Mesendoderm (in vitro differentiated cells): ENCODE results near the gene CAMTA2.
A peak's percentile ranks its signal among the peaks of the same experiment; 100 is the strongest.

Experiments used
- DNase-seq: peaks from one replicate; pipeline ENCODE4 v3.0.0; 2013
- H2AK5ac ChIP-seq: 2 replicates; pipeline ENCODE4 v1.6.1; 2013; ENCODE audit warnings: low read length, inconsistent platforms
- H2BK120ac ChIP-seq: 2 replicates; pipeline ENCODE4 v1.6.1; 2013; ENCODE audit warnings: low read depth, mild to moderate bottlenecking, low read length, moderate library complexity, mixed read lengths
- H2BK15ac ChIP-seq: replicated peaks from 2 replicates; pipeline ENCODE4 v1.6.1; 2013; ENCODE audit warnings: low read depth, mild to moderate bottlenecking, moderate library complexity
- H2BK5ac ChIP-seq: 2 replicates; pipeline ENCODE4 v1.6.1; 2013; ENCODE audit warnings: low read length, inconsistent platforms
- H3K18ac ChIP-seq: 2 replicates; pipeline ENCODE4 v1.6.1; 2013; ENCODE audit warnings: mild to moderate bottlenecking, low read length, mixed read lengths
- H3K23ac ChIP-seq: one replicate; pipeline ENCODE4 v1.6.1; 2013; ENCODE audit warnings: low read length
- H3K27ac ChIP-seq: 2 replicates; pipeline ENCODE4 v1.5.1; 2013; ENCODE audit warnings: low read depth, mild to moderate bottlenecking, inconsistent platforms, low read length, moderate library complexity
- H3K27me3 ChIP-seq: 2 replicates; pipeline ENCODE4 v1.6.1; 2013; ENCODE audit warnings: low read length, control low read depth, mild to moderate bottlenecking, inconsistent platforms; ENCODE audit not compliant: insufficient read depth, poor library complexity
- H3K36me3 ChIP-seq: 2 replicates; pipeline ENCODE4 v1.6.1; 2013; ENCODE audit warnings: low read length, inconsistent platforms; ENCODE audit not compliant: control insufficient read depth, insufficient read depth
- H3K4ac ChIP-seq: one replicate; pipeline ENCODE4 v1.6.1; 2013; ENCODE audit warnings: low read depth, mild to moderate bottlenecking, low read length, moderate library complexity
- H3K4me1 ChIP-seq: 2 replicates; pipeline ENCODE4 v1.6.1; 2013; ENCODE audit warnings: low read depth, low read length, inconsistent platforms; ENCODE audit not compliant: control insufficient read depth
- H3K4me2 ChIP-seq: 2 replicates; pipeline ENCODE4 v1.6.1; 2013; ENCODE audit warnings: low read length
- H3K4me3 ChIP-seq: 2 replicates; pipeline ENCODE4 v1.5.1; 2013; ENCODE audit warnings: mild to moderate bottlenecking, low read length
- H3K56ac ChIP-seq: one replicate; pipeline ENCODE4 v1.6.1; 2013; ENCODE audit warnings: low read length
- H3K79me1 ChIP-seq: 2 replicates; pipeline ENCODE4 v1.6.1; 2013; ENCODE audit warnings: low read length, inconsistent platforms
- H3K79me2 ChIP-seq: 2 replicates; pipeline ENCODE4 v1.6.1; 2013; ENCODE audit warnings: mild to moderate bottlenecking, low read length; ENCODE audit not compliant: control insufficient read depth, insufficient read depth
- H3K9ac ChIP-seq: 2 replicates; pipeline ENCODE4 v1.6.1; 2013; ENCODE audit warnings: low read length, inconsistent platforms
- H4K5ac ChIP-seq: one replicate; pipeline ENCODE4 v1.6.1; 2013; ENCODE audit warnings: low read length
- H4K8ac ChIP-seq: one replicate; pipeline ENCODE4 v1.6.1; 2013; ENCODE audit warnings: low read depth, mild to moderate bottlenecking, control low read depth, low read length, moderate library complexity
- WGBS: extraction: QIAGEN DNeasy Blood & Tissue Kit; methylation state at CpG from one replicate; pipeline ENCODE4 v1.1.7; 2013; ENCODE audit warnings: low lambda C conversion rate, missing lambda C conversion rate; ENCODE audit not compliant: insufficient coverage; ENCODE audit errors: extremely low coverage; 5-methylcytosine and 5-hydroxymethylcytosine counted together

The CAMTA2 gene

DNA sequence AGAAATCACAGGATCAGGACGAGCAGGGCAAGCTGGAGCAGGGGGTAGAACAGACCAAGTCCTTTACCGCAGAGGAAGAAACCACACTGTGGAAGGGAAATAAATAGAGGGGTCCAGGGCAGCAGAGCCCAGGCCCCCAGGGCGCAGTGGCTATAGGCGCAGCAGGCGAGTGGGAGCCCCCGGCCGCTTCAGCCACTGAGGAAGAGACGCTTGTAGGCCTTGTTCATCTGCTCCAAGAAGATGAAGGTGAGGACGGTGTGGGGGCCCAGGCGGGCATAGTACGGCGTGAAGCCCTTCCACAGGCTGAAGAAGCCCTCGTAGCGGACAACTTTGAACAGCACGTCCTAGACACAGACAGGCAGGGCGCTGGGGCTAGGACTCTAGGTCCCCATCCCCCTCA lies 49.9 kb downstream of the CAMTA2 start:
- H3K36me3 ChIP-seq: peaks cover 2% of the 10 kb centered on the region
- no peak overlapping the region for H2AK5ac ChIP-seq
- no peak overlapping the region for H3K56ac ChIP-seq
- peaks cover 27% of the 10 kb centered on the region for H3K79me2 ChIP-seq
- no peak overlapping the region for H3K18ac ChIP-seq
- H3K4me2 ChIP-seq: no peak overlapping the region
- no peak overlapping the region for H3K4me3 ChIP-seq
- no peak overlapping the region for H3K4ac ChIP-seq
- no CpG with 5 or more reads among the region's 16 CpGs for WGBS
- no peak overlapping the region for H2BK120ac ChIP-seq
- H3K27me3 ChIP-seq: no peaks in the 10 kb centered on the region
- DNase-seq: no peak
- H3K79me1 ChIP-seq: peaks cover 15% of the 10 kb centered on the region
- H3K23ac ChIP-seq: no peak overlapping the region
- no peak overlapping the region for H2BK5ac ChIP-seq
- H3K4me1 ChIP-seq: peaks cover 3% of the 10 kb centered on the region
- no peak overlapping the region for H2BK15ac ChIP-seq
- H4K8ac ChIP-seq: no peak overlapping the region
- no peak overlapping the region for H3K27ac ChIP-seq
- no peak overlapping the region for H4K5ac ChIP-seq
- no peak overlapping the region for H3K9ac ChIP-seq

DNA sequence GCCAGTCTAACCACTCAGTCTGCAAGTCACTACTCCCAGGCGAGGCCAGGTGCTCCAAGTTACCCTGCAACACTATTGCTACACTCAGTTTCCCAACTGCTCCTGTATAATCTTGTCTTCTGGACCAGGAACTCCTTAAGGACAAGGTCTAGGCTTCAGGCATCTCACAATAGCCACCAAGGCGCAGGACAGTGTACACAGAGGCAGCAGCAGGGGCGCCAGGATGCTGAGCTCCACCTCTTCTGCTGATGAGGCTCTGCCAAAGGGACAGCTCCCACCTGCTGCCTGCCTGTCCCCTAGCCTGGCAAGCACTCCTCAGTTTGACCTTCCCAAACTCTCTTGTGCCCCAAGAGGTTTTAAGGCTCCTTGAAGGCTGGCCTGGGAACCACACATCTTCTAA lies 51.0 kb downstream of the CAMTA2 start:
- no peak overlapping the region for H3K4me2 ChIP-seq
- no peak overlapping the region for H3K23ac ChIP-seq
- H2BK15ac ChIP-seq: no peak overlapping the region
- no peak overlapping the region for H3K9ac ChIP-seq
- H4K5ac ChIP-seq: no peak overlapping the region
- no peaks in the 10 kb centered on the region for H3K27me3 ChIP-seq
- H3K79me2 ChIP-seq: peaks cover 18% of the 10 kb centered on the region
- no peak overlapping the region for H2BK120ac ChIP-seq
- no peak overlapping the region for H3K27ac ChIP-seq
- no peak overlapping the region for H3K4ac ChIP-seq
- no peak overlapping the region for H3K4me3 ChIP-seq
- no peak for DNase-seq
- H2AK5ac ChIP-seq: no peak overlapping the region
- peaks cover 11% of the 10 kb centered on the region for H3K79me1 ChIP-seq
- peaks cover 3% of the 10 kb centered on the region for H3K4me1 ChIP-seq
- H3K18ac ChIP-seq: no peak overlapping the region
- no peak overlapping the region for H3K56ac ChIP-seq
- H3K36me3 ChIP-seq: no peaks in the 10 kb centered on the region
- H2BK5ac ChIP-seq: no peak overlapping the region
- WGBS: no CpG with 5 or more reads among the region's 3 CpGs
- H4K8ac ChIP-seq: no peak overlapping the region

GRCh38 chr17:4935650-4936049 lies 51.8 kb downstream of the CAMTA2 start:
- no peak overlapping the region for H2AK5ac ChIP-seq
- H3K4me2 ChIP-seq: no peak overlapping the region
- no peak for DNase-seq
- H3K27me3 ChIP-seq: no peaks in the 10 kb centered on the region
- H3K23ac ChIP-seq: no peak overlapping the region
- no peaks in the 10 kb centered on the region for H3K36me3 ChIP-seq
- no peak overlapping the region for H3K56ac ChIP-seq
- H2BK15ac ChIP-seq: no peak overlapping the region
- no peak overlapping the region for H2BK120ac ChIP-seq
- H3K27ac ChIP-seq: no peak overlapping the region
- H2BK5ac ChIP-seq: no peak overlapping the region
- H3K4me3 ChIP-seq: no peak overlapping the region
- no peak overlapping the region for H3K18ac ChIP-seq
- H3K79me1 ChIP-seq: peaks cover 9% of the 10 kb centered on the region
- H3K9ac ChIP-seq: no peak overlapping the region
- no peak overlapping the region for H4K5ac ChIP-seq
- no peak overlapping the region for H3K4ac ChIP-seq
- no peak overlapping the region for H4K8ac ChIP-seq
- peaks cover 10% of the 10 kb centered on the region for H3K79me2 ChIP-seq
- H3K4me1 ChIP-seq: peaks cover 3% of the 10 kb centered on the region

DNA sequence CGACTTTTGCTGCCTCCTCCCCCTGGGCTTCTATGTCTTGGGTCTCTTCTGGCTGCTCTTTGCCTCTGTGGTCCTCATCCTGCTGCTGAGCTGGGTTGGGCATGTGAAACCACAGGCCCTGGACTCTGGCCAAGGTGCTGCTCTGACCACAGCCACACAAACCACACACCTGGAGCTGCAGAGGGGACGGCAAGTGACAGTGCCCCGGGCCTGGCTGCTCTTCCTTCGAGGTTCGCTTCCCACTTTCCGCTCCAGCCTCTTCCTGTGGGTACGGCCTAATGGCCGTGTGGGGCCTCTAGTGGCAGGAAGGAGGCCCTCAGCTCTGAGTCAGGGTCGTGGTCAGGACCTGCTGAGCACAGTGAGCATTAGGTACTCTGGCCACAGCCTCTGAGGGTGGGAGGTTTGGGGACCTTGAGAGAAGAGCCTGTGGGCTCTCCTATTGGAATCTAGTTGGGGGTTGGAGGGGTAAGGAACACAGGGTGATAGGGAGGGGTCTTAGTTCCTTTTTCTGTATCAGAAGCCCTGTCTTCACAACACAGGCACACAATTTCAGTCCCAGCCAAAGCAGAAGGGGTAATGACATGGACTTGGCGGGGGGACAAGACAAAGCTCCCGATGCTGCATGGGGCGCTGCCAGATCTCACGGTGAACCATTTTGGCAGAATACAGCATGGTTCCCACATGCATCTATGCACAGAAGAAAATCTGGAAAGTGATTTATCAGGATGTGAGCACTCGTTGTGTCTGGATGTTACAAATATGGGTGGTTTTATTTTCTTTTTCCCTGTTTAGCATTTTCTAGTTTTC lies 53.1 kb downstream of the CAMTA2 start:
- H3K18ac ChIP-seq: no peak overlapping the region

GRCh38 chr17:4933646-4934045 lies 53.8 kb downstream of the CAMTA2 start:
- Histone ChIP-seq H3K9ac (no peak overlapping the region), H3K4me1 (peaks cover under 1% of the 10 kb centered on the region), H2BK120ac (no peak overlapping the region), H4K8ac (no peak overlapping the region), H3K4me3 (no peak overlapping the region), H3K36me3 (no peaks in the 10 kb centered on the region), H3K79me1 (peaks cover 5% of the 10 kb centered on the region), H3K27me3 (no peaks in the 10 kb centered on the region), H2BK5ac (no peak overlapping the region), H2AK5ac (no peak overlapping the region), H3K4me2 (no peak overlapping the region), H3K18ac (no peak overlapping the region), H3K56ac (no peak overlapping the region), H3K23ac (no peak overlapping the region), H3K79me2 (peaks cover 4% of the 10 kb centered on the region), H2BK15ac (no peak overlapping the region), H3K4ac (no peak overlapping the region), H3K27ac (no peak overlapping the region), H4K5ac (no peak overlapping the region)
- no CpG with 5 or more reads among the region's 16 CpGs for WGBS
- no peak for DNase-seq

More for the DNA sequence above, 53.1 kb downstream of the CAMTA2 start:
- Histone ChIP-seq H3K27ac (no peak overlapping the region), H3K9ac (no peak overlapping the region), H2AK5ac (no peak overlapping the region), H3K79me2 (peaks cover 10% of the 10 kb centered on the region), H3K4me1 (peaks cover 3% of the 10 kb centered on the region), H4K8ac (no peak overlapping the region), H3K79me1 (peaks cover 9% of the 10 kb centered on the region), H3K27me3 (no peaks in the 10 kb centered on the region), H4K5ac (no peak overlapping the region), H2BK120ac (no peak overlapping the region), H3K23ac (no peak overlapping the region), H3K4ac (no peak overlapping the region), H3K4me3 (no peak overlapping the region), H3K36me3 (no peaks in the 10 kb centered on the region), H3K56ac (peak overlapping the region; percentile 62), H3K4me2 (no peak overlapping the region), H2BK5ac (no peak overlapping the region), H2BK15ac (no peak overlapping the region)
- WGBS: no CpG with 5 or more reads among the region's 14 CpGs
- DNase-seq: peak; percentile 77

- no peaks in the 10 kb centered on the region for H3K36me3 ChIP-seq
- no peak overlapping the region for H3K4me2 ChIP-seq
These were observed 54.7 kb downstream of the CAMTA2 start for GRCh38 chr17:4932756-4933155.

More at GRCh38 chr17:4932756-4933155, 54.7 kb downstream of the CAMTA2 start:
- no peak overlapping the region for H3K4ac ChIP-seq
- H3K4me3 ChIP-seq: no peak overlapping the region
- no peak overlapping the region for H3K23ac ChIP-seq
- H3K18ac ChIP-seq: no peak overlapping the region
- H2BK5ac ChIP-seq: no peak overlapping the region
- WGBS: no CpG with 5 or more reads among the region's 12 CpGs
- H3K56ac ChIP-seq: no peak overlapping the region
- no peaks in the 10 kb centered on the region for H3K79me1 ChIP-seq
- H3K79me2 ChIP-seq: no peaks in the 10 kb centered on the region
- H3K4me1 ChIP-seq: no peaks in the 10 kb centered on the region
- no peak overlapping the region for H4K5ac ChIP-seq
- H2BK15ac ChIP-seq: no peak overlapping the region
- H3K27ac ChIP-seq: no peak overlapping the region
- H4K8ac ChIP-seq: no peak overlapping the region
- no peak overlapping the region for H2AK5ac ChIP-seq
- no peaks in the 10 kb centered on the region for H3K27me3 ChIP-seq
- no peak overlapping the region for H3K9ac ChIP-seq
- DNase-seq: no peak
- H2BK120ac ChIP-seq: no peak overlapping the region
